Spleen (tissue), 7 donors: ENCODE results near the gene CRYAA.
"Not testable (repeated sequence)": the region's sequence is repeated elsewhere in the genome, so short reads cannot be mapped to it uniquely, and the experiment has no call there.

ENCODE experiments used
- CTCF ChIP-seq, 11 experiments: fragments of 200-600 bp in 7 of 11; fragments of 450-650 bp in 4 of 11; sonication (generic) in 4 of 11; IDR thresholded peaks in 8 of 11; conservative IDR thresholded peaks in 3 of 11; 1 replicate in 7 of 11; 2 replicates in 4 of 11; pipeline versions ENCODE4 v1.4.0 to v1.8.0; 2016 to 2021; ENCODE audit warnings: antibody characterized with exemption in 11 of 11, inconsistent platforms in 4 of 11, mild to moderate bottlenecking in 1 of 11
- POLR2A ChIP-seq, 3 donors: fragments of 450-650 bp; IDR thresholded peaks; one replicate each; pipeline ENCODE4 v1.5.1; 2017; ENCODE audit warnings: antibody characterized with exemption in 3 of 3, mild to moderate bottlenecking in 1 of 3
- POLR2AphosphoS5 ChIP-seq, 3 donors: sonication (generic); formaldehyde crosslinking; IDR thresholded peaks; one replicate each; pipeline ENCODE4 v1.5.1; 2017; ENCODE audit warnings: antibody characterized with exemption in 3 of 3
- donor health status: DM: no; HTN: no; CAD: no; lungs with moderate emphysema.
- donor health status: DM: no; HTN: no; CAD: no.
- donor health status: DM: no; HTN: no; CAD: no.

DNA sequence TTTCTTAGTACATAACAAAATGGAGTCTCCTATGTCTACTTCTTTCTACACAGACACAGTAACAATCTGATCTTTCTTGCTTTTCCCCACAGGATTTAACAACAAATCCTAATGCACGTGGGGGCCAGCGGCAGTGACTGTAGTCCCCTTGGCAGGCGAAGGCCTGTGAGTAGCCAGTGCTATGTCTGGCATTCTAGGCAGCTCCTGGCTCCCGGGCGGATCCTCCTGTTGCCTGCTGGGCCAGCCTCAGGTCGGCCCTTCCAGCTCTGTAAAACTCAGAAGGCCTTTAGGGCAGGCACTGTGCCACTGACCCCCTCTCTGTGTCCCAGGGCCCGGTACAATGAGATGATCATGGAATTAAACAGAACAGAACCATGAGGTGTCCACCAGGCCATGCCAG is 20.8 kb upstream of the CRYAA start:
- not testable (repeated sequence) for TF ChIP-seq CTCF (IDR thresholded peaks at IDR 0.05 in 8 of 11, conservative IDR thresholded peaks at IDR 0.05 in 3 of 11); POLR2A (IDR thresholded peaks at IDR 0.05); POLR2AphosphoS5 (IDR thresholded peaks at IDR 0.05)
